ENCODE data around the gene BUB3.

The BUB3 gene

DNA sequence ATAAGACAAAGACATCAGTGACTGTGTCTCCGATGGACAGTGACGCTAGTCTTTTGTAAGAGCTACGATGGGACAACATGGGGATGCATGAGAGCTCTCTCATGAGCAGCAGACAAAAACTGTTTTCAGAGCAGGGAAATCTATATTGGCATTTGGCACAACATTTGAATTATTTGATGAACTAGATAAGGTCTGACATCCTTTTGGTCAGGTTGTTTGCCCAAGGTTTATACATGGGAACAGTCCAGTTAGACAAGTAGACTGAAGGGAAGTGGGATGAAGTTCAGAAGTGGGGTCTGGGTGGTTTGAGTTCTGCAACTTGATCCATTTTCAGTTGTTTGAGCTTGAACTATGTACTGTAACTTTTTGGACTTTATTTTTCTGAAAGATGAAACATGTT lies 50.8 kb downstream of the BUB3 start:
- no peak for DNase-seq

DNA sequence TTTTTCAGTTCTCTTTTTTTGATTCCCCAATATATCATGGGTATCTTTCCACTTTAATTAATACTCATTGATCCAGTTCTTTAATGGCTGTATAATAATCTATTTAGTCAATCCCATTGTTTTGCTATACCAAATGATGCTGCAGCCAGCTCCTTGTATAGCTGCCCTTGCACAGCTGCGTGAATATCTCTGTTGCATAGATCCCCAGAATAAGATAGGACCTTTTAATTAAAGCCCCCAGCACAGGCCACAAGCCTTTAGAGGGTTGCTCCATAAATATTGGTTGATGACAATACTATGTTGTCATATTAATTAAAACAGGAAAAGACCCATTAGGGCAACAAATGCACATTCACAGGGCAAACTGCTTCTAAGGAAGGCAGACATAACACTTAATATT lies 57.9 kb downstream of the BUB3 start:
- DNase-seq: no peak

GRCh38 chr10:123212640-123213039 lies 58.4 kb downstream of the BUB3 start:
- DNase-seq: no peak

- no peak for DNase-seq
These were observed 59.0 kb downstream of the BUB3 start for GRCh38 chr10:123213192-123213591.

All from OCI-M1 (cell line).